Neural cell (in vitro differentiated cells): ENCODE data around the gene DENND4C. TPM values are rescaled to one million over a fixed set of nuclear protein-coding genes. Genes with fewer than 3 reads are reported as not detected.

ENCODE experiments used
- H2AFZ ChIP-seq: fragments of 200-600, 300-800 bp; sonication (generic), shearing (Covaris generic); 2 replicates; pipeline ENCODE4 v1.6.0; 2014; ENCODE audit warnings: low read depth, mild to moderate bottlenecking, antibody characterized with exemption, low read length, moderate library complexity
- H3F3A ChIP-seq: fragments of 200-600 bp; shearing (Covaris generic); 2 replicates; pipeline ENCODE4 v1.6.1; 2016; ENCODE audit warnings: mild to moderate bottlenecking, moderate library complexity, mixed read lengths, antibody characterized with exemption, low read length; ENCODE audit not compliant: insufficient read depth, poor library complexity, severe bottlenecking
- H3K27ac ChIP-seq: fragments of 200-600, 300-800 bp; sonication (generic), shearing (Covaris generic); 2 replicates; pipeline ENCODE4 v1.5.1; 2014; ENCODE audit warnings: mild to moderate bottlenecking, low read length, moderate library complexity
- H3K27me3 ChIP-seq: fragments of 300-800, 200-600 bp; sonication (generic), shearing (Covaris generic); 2 replicates; pipeline ENCODE4 v1.6.0; 2014; ENCODE audit warnings: mild to moderate bottlenecking, low read depth, low read length, moderate library complexity; ENCODE audit not compliant: insufficient read depth
- H3K36me3 ChIP-seq: fragments of 300-800, 200-600 bp; sonication (generic), shearing (Covaris generic); 2 replicates; pipeline ENCODE4 v1.5.1; 2014; ENCODE audit warnings: mild to moderate bottlenecking, antibody characterized with exemption, low read length, moderate library complexity; ENCODE audit not compliant: insufficient read depth
- H3K4me2 ChIP-seq: fragments of 300-800, 200-600 bp; sonication (generic), shearing (Covaris generic); 2 replicates; pipeline ENCODE4 v1.6.0; 2014; ENCODE audit warnings: mild to moderate bottlenecking, low read length
- H3K4me3 ChIP-seq: fragments of 300-800, 200-600 bp; sonication (generic), shearing (Covaris generic); 2 replicates; pipeline ENCODE4 v1.5.1; 2014; ENCODE audit warnings: mild to moderate bottlenecking, low read length, moderate library complexity
- H3K79me2 ChIP-seq: fragments of 200-600 bp; shearing (Covaris generic); replicated peaks from 2 replicates; pipeline ENCODE4 v1.6.0; 2014; ENCODE audit warnings: mild to moderate bottlenecking, low read length, moderate library complexity; ENCODE audit not compliant: insufficient read depth
- H3K9ac ChIP-seq: fragments of 300-800, 200-600 bp; sonication (generic), shearing (Covaris generic); 2 replicates; pipeline ENCODE4 v1.6.1; 2016; ENCODE audit warnings: mild to moderate bottlenecking, low read length, mixed read lengths
- H3K9me2 ChIP-seq: fragments of 200-600 bp; shearing (Covaris generic); 2 replicates; pipeline ENCODE4 v1.6.1; 2016; ENCODE audit warnings: mild to moderate bottlenecking, low read length, mixed read lengths; ENCODE audit not compliant: insufficient read depth
- H3K9me3 ChIP-seq: fragments of 200-600, 300-800 bp; sonication (generic), shearing (Covaris generic); 2 replicates; pipeline ENCODE4 v1.6.1; 2016; ENCODE audit warnings: mild to moderate bottlenecking, mixed run types, low read length, moderate library complexity, mixed read lengths
- H4K20me1 ChIP-seq: fragments of 200-600 bp; shearing (Covaris generic); 2 replicates; pipeline ENCODE4 v1.6.1; 2016; ENCODE audit warnings: mild to moderate bottlenecking, mixed run types; ENCODE audit not compliant: insufficient read depth
- EP300 ChIP-seq: fragments of 450-650 bp; conservative IDR thresholded peaks from 2 replicates; pipeline ENCODE4 v1.6.1; 2014; ENCODE audit warnings: antibody characterized with exemption, mild to moderate bottlenecking, moderate library complexity; ENCODE audit not compliant: poor library complexity, severe bottlenecking
- EZH2 ChIP-seq: fragments of 200-600, 300-800 bp; shearing (Covaris generic), sonication (generic); IDR thresholded peaks from 2 replicates; pipeline ENCODE4 v1.6.1; 2014; ENCODE audit warnings: antibody characterized with exemption, low read length, borderline replicate concordance, mild to moderate bottlenecking; ENCODE audit not compliant: insufficient read depth, poor library complexity, severe bottlenecking
- MXI1 ChIP-seq: fragments of 450-650 bp; conservative IDR thresholded peaks from 2 replicates; pipeline ENCODE4 v1.6.1; 2014; ENCODE audit warnings: antibody characterized with exemption, mild to moderate bottlenecking; ENCODE audit not compliant: poor library complexity, severe bottlenecking
- POLR2AphosphoS5 ChIP-seq: IDR thresholded peaks from 2 replicates; pipeline ENCODE4 v1.6.1; 2012
- RAD21 ChIP-seq: fragments of 450-650 bp; conservative IDR thresholded peaks from 2 replicates; pipeline ENCODE4 v1.6.1; 2014; ENCODE audit warnings: antibody characterized with exemption, mild to moderate bottlenecking, moderate library complexity
- SMC3 ChIP-seq: fragments of 450-650 bp; conservative IDR thresholded peaks from 2 replicates; pipeline ENCODE4 v1.6.1; 2014; ENCODE audit warnings: antibody characterized with exemption, mild to moderate bottlenecking, moderate library complexity; ENCODE audit not compliant: poor library complexity
- TAF1 ChIP-seq: IDR thresholded peaks from 2 replicates; pipeline ENCODE4 v1.6.1; 2012; ENCODE audit warnings: low read depth
- polyA plus RNA-seq: library from polyadenylated mRNA; depleted of rRNA; stranded (reverse); fragments of >200 nt; gene quantifications from 2 replicates; pipeline ENCODE4 v1.2.3, GENCODE V29; 2014
- TF ChIP-seq, protein P1 (sequence below): IDR thresholded peaks from 2 replicates; pipeline ENCODE4 v1.6.1; 2012; ENCODE audit warnings: borderline replicate concordance
- TF ChIP-seq, protein P2 (sequence below): fragments of 450-650 bp; IDR thresholded peaks from 2 replicates; pipeline ENCODE4 v1.5.1; 2014; ENCODE audit warnings: antibody characterized with exemption, mild to moderate bottlenecking, moderate library complexity; ENCODE audit not compliant: poor library complexity, severe bottlenecking

Gene DENND4C
- polyA plus RNA-seq, 1 donor from 2014 or later, result 51.8 TPM

DNA sequence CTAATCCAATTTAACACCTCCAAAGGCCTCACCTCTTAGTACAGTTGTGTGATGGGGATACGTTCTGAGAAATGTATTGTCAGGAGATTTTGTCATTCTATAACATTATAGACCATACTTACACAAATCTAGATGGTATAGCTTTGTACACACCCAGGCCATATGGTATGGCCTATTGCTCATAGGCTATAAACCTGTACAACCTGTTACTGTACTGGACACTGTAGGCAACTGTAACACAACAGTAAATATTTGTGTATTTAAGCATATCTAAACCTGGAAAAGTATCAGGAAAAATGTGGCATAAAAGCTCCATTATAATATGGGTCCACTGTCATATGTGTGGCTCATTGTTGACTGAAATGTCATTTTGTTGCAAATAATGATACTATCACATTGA, 190.4 kb downstream of the DENND4C start:
- no peak overlapping the region for H3K27ac ChIP-seq
- TF ChIP-seq RAD21 (no peak), SMC3 (no peak), EP300 (no peak), TAF1 (no peak), POLR2AphosphoS5 (no peak), EZH2 (no peak), MXI1 (no peak)
- TF ChIP-seq, protein P1, sequence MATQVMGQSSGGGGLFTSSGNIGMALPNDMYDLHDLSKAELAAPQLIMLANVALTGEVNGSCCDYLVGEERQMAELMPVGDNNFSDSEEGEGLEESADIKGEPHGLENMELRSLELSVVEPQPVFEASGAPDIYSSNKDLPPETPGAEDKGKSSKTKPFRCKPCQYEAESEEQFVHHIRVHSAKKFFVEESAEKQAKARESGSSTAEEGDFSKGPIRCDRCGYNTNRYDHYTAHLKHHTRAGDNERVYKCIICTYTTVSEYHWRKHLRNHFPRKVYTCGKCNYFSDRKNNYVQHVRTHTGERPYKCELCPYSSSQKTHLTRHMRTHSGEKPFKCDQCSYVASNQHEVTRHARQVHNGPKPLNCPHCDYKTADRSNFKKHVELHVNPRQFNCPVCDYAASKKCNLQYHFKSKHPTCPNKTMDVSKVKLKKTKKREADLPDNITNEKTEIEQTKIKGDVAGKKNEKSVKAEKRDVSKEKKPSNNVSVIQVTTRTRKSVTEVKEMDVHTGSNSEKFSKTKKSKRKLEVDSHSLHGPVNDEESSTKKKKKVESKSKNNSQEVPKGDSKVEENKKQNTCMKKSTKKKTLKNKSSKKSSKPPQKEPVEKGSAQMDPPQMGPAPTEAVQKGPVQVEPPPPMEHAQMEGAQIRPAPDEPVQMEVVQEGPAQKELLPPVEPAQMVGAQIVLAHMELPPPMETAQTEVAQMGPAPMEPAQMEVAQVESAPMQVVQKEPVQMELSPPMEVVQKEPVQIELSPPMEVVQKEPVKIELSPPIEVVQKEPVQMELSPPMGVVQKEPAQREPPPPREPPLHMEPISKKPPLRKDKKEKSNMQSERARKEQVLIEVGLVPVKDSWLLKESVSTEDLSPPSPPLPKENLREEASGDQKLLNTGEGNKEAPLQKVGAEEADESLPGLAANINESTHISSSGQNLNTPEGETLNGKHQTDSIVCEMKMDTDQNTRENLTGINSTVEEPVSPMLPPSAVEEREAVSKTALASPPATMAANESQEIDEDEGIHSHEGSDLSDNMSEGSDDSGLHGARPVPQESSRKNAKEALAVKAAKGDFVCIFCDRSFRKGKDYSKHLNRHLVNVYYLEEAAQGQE, result no peak
- TF ChIP-seq, protein P2, sequence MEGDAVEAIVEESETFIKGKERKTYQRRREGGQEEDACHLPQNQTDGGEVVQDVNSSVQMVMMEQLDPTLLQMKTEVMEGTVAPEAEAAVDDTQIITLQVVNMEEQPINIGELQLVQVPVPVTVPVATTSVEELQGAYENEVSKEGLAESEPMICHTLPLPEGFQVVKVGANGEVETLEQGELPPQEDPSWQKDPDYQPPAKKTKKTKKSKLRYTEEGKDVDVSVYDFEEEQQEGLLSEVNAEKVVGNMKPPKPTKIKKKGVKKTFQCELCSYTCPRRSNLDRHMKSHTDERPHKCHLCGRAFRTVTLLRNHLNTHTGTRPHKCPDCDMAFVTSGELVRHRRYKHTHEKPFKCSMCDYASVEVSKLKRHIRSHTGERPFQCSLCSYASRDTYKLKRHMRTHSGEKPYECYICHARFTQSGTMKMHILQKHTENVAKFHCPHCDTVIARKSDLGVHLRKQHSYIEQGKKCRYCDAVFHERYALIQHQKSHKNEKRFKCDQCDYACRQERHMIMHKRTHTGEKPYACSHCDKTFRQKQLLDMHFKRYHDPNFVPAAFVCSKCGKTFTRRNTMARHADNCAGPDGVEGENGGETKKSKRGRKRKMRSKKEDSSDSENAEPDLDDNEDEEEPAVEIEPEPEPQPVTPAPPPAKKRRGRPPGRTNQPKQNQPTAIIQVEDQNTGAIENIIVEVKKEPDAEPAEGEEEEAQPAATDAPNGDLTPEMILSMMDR, result no peak
- no peak overlapping the region for H3K4me3 ChIP-seq
- H3F3A ChIP-seq, result no peaks in the 10 kb centered on the region
- H3K36me3 ChIP-seq, result no peaks in the 10 kb centered on the region
- no peaks in the 10 kb centered on the region for H3K9me2 ChIP-seq
- no peak overlapping the region for H3K4me2 ChIP-seq
- no peaks in the 10 kb centered on the region for H3K27me3 ChIP-seq
- H4K20me1 ChIP-seq, result no peaks in the 10 kb centered on the region
- no peak overlapping the region for H2AFZ ChIP-seq
- H3K9ac ChIP-seq, result no peak overlapping the region
- H3K79me2 ChIP-seq, result no peaks in the 10 kb centered on the region
- no peaks in the 10 kb centered on the region for H3K9me3 ChIP-seq

Other genes starting within 250 kb of the DENND4C start
- not detected in 2 replicates for gene SAXO1, start 197.5 kb upstream of the DENND4C start, polyA plus RNA-seq
- gene RRAGA, start 181.3 kb upstream of the DENND4C start, polyA plus RNA-seq, result 81.5 and 89.8 TPM in 2 replicates
- gene HAUS6, start 127.8 kb upstream of the DENND4C start, polyA plus RNA-seq, result 13.5 and 15.2 TPM in 2 replicates
- 6.7 and 6.9 TPM in 2 replicates for gene PLIN2, start 103.2 kb upstream of the DENND4C start, polyA plus RNA-seq
- 1,018 and 1,189 TPM in 2 replicates for gene RPS6, start 149.5 kb downstream of the DENND4C start, polyA plus RNA-seq
- 3.0 and 7.1 TPM in 2 replicates for gene ACER2, start 178.3 kb downstream of the DENND4C start, polyA plus RNA-seq